Mammary epithelial cell (primary cell): ENCODE results near the gene ZBTB33.

Experiments used
- EZH2 ChIP-seq: IDR thresholded peaks from 2 replicates; pipeline ENCODE4 v1.6.1; 2012; ENCODE audit warnings: low read length, inconsistent platforms, borderline replicate concordance
- TF ChIP-seq, protein P1 (sequence below), 2 donors: IDR thresholded peaks in 1 of 2; conservative IDR thresholded peaks in 1 of 2; 2 replicates each; pipeline ENCODE4 v1.5.1; 2011 to 2012; ENCODE audit warnings: inconsistent platforms in 2 of 2, low read length in 2 of 2, mild to moderate bottlenecking in 2 of 2, control low read depth in 1 of 2, low read depth in 1 of 2; ENCODE audit not compliant: insufficient read depth in 1 of 2; ENCODE audit errors: extremely low read depth in 1 of 2

DNA sequence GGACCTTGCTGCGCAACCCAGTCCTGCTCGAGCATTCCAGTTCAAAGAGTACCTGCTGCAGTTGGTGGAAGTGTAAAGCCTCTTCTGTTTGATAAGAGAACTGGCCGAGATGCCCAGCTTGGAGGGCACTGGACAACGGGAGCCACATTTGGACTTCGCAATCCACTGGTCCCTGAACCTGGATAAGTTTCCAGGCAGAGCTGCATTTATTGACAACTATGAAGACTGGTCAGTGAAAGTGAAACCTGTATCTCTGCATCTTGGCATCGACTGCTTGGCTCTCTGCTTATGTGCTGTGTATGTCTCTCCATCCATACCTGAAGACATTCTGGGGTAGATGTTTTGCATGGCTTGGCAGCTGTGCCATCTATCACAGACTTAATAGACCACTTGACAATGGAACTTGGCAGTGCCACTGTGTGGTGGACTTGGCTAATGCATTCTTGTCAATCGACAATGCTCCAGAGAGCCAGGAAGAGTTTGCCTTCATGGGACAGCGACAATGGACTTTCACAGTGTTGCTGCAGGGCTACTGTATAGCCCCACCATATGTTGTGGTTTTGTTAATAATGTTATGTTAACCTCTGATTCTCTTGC lies 43.5 kb upstream of the ZBTB33 start:
- TF ChIP-seq, protein P1, sequence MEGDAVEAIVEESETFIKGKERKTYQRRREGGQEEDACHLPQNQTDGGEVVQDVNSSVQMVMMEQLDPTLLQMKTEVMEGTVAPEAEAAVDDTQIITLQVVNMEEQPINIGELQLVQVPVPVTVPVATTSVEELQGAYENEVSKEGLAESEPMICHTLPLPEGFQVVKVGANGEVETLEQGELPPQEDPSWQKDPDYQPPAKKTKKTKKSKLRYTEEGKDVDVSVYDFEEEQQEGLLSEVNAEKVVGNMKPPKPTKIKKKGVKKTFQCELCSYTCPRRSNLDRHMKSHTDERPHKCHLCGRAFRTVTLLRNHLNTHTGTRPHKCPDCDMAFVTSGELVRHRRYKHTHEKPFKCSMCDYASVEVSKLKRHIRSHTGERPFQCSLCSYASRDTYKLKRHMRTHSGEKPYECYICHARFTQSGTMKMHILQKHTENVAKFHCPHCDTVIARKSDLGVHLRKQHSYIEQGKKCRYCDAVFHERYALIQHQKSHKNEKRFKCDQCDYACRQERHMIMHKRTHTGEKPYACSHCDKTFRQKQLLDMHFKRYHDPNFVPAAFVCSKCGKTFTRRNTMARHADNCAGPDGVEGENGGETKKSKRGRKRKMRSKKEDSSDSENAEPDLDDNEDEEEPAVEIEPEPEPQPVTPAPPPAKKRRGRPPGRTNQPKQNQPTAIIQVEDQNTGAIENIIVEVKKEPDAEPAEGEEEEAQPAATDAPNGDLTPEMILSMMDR (conservative IDR thresholded peaks at IDR 0.05 in 1 of 2, IDR thresholded peaks at IDR 0.05 in 1 of 2; ENCODE audit: extremely low read depth in 1 of 2, insufficient read depth in 1 of 2, low read depth in 1 of 2, low read length in 2 of 2) = no peak
- TF ChIP-seq EZH2 = no peak
